IPS-NIHi11 (cell line): ENCODE results near the gene CNPY2.
"Not testable (repeated sequence)": the region's sequence is repeated elsewhere in the genome, so short reads cannot be mapped to it uniquely, and the experiment has no call there.

ENCODE experiments used
- DNase-seq: peaks from one replicate; pipeline ENCODE4 v3.0.0; 2012; ENCODE audit warnings: mixed read lengths, low spot score

Gene CNPY2

GRCh38 chr12:56298828-56299227, 17.0 kb downstream of the CNPY2 start:
- DNase-seq: no peak

DNA sequence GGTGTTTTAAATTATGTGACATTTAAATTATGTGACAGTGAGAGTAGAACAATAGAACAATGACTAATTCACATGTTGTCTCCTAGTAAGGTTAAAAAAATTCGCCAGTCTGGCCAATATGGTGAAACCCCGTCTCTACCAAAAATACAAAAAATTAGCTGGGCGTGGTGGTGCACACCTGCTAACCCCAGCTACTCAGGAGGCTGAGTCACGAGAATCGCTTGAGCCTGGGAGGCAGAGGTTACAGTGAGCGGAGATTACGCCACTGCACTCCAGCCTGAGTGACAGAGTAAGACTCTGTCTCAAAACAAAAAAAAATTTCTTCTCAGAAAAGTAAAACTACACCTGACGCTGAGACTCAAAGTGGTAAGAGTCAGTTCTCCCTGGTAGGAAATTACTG, 18.4 kb downstream of the CNPY2 start:
- no peak for DNase-seq

- DNase-seq: no peak
Observed at GRCh38 chr12:56296295-56296694, 19.5 kb downstream of the CNPY2 start.

DNA sequence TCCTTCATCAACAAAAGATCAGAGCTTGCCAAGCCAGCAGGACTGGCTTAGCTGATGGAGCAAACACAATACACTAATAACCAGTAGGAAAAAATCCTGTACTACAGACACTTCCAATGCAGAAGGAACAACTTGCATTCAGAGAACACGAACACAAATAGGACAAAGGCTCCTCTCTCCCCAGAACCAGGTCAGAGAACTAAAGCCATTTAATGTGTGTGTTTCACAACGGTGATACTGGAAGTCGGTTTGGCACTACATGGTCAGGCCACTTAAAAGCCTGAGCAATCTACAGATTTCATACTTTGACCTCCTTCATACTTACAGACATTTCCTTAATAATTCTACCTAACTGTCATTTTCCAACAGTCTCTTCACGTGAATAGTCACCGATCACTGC, 22.0 kb downstream of the CNPY2 start:
- DNase-seq: no peak

GRCh38 chr12:56288705-56289387, 26.9 kb downstream of the CNPY2 start:
- no peak for DNase-seq

DNA sequence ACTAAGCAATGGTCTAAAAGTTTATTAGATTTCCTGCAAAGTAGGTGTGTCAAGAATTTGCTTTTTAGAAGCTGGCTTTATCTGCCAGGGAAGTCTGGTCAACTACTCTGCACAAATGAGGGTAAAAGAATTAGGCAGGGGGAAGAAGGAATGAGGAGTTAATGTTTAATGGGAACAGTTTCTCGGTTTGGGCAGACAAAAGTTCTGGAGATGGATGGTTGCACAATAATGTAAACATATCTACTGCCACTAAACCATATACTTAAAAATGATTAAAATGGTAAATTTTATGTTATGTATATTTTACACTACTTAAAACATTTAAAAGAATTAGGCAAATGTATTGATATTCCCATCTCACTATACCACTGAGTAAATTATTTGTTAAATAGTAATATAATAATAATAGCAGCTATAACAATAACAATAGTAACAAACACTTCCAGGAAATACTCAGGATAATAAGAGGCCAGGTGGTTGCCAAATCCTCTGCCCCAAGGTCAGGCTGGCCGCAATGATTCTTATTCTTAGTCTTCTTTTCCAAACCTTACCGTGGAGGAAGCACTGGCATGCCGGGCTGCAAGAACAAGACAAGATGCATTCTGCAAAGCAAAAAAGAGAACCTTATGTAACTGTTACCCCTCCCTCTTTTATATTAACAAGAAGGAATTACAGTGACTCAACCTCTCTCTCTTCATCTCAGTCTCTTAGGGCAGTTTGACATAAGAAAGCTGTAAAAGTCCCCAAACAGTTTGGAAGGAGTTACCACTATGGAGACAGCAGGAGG, 29.6 kb downstream of the CNPY2 start:
- DNase-seq: no peak

- DNase-seq: not testable (repeated sequence)
Observed at GRCh38 chr12:56284263-56284662, 31.5 kb downstream of the CNPY2 start.

DNA sequence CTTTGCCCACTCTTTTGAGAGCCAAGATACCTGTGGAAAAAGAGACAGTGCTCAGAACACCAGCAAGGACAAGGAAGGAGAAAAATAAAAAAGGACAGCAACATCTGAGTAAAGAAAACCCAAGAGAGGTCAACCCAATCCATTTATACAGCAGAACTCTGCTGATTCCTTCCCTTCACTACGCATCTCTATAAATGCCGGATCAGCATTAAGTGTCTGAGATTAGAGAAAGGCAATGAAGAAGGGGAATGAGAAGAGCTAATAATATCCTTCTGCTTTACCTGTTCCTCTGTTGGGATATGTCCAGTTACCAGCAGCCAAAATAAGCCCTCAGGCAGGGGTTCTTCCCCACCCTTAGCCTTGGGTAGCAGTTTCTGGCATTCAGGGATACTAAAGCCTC, 33.2 kb downstream of the CNPY2 start:
- DNase-seq: no peak

DNA sequence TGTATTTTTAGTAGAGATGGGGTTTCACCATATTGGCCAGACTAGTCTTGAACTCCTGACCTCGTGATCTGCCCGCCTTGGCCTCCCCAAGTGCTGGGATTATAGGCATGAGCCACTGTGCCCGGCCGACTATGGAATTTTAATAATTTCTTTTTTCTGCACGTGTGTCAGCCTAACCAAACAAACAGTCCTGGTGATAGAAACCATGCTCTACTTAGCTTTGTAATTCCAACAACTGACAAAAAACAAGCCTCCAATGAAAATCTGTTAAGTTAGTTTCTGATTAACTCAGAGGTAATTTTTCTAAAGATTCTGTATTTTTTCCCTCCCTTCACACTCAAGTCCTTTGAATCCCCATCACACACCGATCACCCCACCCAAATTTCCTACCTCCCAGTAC, 33.8 kb downstream of the CNPY2 start:
- DNase-seq: no peak

DNA sequence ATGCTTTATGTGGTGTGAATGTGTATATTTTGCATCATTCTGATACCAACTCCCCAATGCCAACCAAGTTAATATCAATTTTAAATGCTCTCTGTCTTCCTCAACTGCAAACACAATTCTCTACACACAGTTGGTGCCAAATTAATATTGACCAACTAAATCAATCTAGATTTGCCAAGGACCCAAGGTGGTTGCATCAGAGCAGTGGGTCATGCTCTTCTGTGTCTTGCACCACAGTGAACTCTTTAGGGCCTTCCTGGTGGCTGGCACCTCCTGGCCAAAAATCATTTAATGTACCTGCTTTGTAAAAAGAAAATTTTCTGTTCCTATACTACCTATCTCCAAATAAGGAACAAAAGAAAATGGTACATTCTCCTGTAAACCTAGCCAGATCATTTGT, 34.9 kb downstream of the CNPY2 start:
- DNase-seq: no peak

DNA sequence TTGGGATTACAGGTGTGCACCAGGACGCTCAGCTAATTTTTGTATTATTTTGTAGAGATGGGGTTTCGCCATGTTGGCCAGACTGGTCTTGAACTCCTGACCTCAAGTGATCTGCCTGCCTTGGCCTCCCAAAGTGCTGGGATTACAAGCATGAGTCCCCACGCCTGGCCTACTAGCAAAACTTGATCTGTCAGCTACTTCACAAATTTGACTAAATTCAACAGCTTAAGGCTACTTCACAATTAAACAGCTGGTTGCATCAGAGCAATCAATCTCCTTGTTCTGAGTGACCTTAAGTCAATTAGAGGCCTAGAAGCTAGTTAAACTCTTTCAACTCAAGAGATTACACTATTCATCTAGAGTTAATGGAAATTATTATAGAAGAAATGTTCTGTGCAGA, 36.9 kb downstream of the CNPY2 start:
- no peak for DNase-seq

GRCh38 chr12:56274299-56274698, 41.5 kb downstream of the CNPY2 start:
- no peak for DNase-seq

GRCh38 chr12:56272468-56272867, 43.3 kb downstream of the CNPY2 start:
- DNase-seq: not testable (repeated sequence)

DNA sequence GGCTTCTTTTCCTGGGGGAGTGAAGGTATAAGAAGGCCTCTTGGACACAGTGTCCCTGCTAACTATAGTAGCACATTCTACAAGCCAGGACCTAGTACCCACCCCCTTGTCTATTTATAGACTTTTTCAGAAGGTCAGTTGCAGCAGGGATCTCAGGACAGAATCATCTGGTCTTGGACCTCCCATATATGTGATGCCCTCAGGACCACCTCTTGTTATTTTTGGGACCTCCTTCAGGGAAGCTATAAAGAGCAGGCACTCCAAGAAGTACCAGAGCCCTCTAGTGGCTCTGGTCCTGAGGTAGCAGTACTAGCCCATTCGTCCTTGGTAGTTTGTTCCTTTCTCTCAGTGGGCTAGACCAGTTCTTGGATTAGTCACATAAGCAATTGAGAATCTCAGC, 44.8 kb downstream of the CNPY2 start:
- DNase-seq: peak; percentile 65

DNA sequence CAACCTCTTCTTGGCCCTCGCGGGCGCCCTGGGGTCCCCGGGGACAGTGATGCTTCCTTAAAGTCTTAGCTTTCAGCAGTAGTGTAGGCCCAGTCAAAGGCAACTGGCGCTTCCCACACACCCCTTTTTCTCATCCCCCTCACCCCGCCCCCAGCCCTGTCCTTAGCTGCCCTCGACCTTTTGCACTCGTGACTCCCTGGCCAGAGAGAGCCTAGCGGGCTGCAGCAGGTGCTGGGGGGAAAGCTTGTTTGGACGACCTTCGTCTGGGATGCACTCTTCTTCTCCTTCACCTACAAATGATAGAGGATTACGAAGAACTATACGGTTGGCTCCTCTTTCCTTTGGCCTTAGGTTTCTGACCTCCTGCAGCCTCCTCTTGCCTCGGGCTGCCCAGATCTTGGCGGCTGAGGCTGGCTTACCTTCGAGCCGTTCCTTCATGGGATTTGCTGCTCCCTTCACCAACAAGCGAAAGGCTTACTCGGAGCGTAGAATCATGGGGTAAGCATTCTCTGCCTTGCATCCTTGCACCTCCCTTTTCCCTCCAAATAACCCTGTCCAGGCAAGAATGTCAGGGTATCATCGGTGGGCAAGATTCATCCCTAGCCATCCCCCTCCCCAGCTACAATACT, 48.2 kb downstream of the CNPY2 start:
- peak; percentile 59 for DNase-seq

DNA sequence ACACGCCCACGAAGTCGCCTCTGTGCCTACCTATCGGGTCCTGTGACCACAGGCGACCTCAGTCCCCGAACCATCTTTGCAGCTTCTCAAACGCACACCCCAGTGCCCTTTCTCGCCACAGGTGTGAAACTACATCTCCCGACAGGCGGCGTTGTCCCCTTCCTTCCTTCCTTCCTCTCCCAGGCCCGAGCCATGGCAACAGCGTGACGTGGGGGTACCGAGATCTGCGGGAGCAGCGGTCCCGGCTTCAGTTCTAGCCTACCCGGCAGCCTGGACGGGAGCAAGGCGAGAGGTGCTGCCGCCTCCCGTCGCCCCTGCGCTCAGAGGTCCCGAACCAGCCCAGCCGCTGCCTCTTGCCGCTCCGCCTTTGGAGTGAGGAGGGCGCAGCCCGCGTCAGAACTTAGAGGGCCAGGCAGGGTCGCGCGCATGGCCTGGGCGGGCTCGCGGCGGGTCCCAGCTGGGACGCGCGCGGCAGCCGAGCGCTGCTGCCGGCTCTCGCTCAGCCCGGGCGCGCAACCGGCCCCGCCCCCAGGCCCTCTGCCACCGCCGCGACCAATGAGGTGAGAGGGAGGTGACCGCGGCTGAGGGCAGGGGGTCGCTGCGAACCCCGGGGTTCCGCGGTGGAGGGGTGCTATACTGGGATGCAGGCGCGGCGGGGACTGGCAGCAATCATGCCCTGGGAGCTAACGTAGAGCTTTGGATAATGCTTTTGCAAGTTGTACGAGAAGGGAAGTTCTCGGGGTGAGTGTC, 48.9 kb downstream of the CNPY2 start, which contains the start of gene COQ10A:
Gene COQ10A, plus strand, starts transcription at position 250 of the 750 bp plus-strand sequence. Its CDS starts 177 bp downstream, at position 427.
- peak; percentile 100 for DNase-seq

DNA sequence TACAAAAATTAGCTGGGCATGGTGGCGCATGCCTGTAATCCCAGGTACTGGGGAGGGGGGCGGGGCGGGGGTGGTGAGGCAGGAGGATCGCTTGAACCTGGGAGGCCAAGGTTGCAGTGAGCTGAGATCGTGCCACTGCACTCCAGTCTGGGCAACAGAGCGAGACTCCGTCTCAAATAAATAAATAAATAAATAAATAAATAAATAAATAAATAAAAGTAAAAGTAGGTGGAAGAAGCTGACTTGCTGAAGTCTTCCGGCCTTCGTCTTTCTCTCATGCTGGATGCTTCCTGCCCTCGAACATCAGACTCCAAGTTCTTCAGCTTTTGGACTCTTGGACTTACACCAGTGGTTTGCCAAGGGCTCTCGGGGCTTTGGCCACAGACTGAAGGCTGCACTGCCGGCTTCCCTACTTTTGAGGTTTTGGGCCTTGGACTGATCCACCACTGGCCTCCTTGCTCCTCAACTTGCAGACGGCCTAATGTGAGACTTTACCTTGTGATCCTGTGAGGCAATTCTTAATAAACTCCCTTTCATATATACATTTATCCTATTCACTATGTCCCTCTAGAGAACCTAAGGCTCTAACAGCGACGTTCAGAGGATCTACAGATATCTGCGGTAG, 49.6 kb downstream of the CNPY2 start:
- DNase-seq: not testable (repeated sequence)

GRCh38 chr12:56262955-56263354, 52.8 kb downstream of the CNPY2 start:
- DNase-seq: not testable (repeated sequence)

- DNase-seq: no peak
Observed at GRCh38 chr12:56261503-56262232, 54.1 kb downstream of the CNPY2 start.

DNA sequence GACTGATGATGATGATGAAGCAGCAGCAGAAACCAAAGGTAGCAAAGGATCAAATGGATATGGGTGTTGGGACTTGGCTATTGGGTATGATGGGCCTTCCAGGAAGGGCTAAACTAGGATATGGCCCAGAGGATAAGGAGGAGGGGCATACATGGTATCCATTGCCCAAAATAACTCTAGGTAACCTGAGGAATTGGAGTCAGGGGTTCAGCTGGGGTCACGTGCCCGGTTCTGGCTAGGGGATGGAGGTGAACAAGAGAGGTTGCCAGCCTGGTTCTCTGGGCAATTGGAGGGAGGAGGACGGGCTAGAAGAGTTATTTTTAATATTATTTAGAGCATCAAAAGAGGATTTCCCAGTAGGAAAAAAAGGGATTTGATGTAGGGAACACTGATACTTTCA, 54.9 kb downstream of the CNPY2 start:
- no peak for DNase-seq

DNA sequence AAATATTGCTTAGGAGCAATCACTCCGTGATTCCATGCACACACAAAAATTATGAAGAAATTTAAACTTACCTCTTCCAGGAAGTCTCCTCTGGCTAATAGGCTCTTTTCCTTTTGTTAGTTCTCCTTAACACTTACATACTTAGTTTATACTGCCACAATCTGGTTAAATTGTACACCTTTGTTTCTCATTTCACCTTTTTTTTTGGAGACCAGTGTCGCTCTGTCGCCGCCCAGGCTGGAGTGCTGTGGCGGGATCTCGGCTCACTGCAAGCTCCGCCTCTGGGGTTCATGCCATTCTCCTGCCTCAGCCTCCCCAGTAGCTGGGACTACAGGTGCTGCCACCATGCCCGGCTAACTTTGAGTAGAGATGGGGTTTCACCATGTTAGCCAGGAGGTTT, 55.4 kb downstream of the CNPY2 start:
- DNase-seq: no peak
